A549 (cell line): ENCODE data around the gene COQ8B.

ENCODE experiments used
- CHD2 ChIP-seq: fragments of 150-350 bp; IDR thresholded peaks from 2 replicates; pipeline ENCODE4 v1.6.1; 2014; ENCODE audit warnings: low read length; ENCODE audit not compliant: partially characterized antibody
- EP300 ChIP-seq, 2 experiments: fragments of >200 bp; sonication (Bioruptor Twin); formaldehyde crosslinking; IDR thresholded peaks; 2 replicates in 1 of 2; 3 replicates in 1 of 2; pipeline ENCODE4 v1.6.1; 2016 to 2017
- JUNB ChIP-seq: fragments of >200 bp; sonication (Bioruptor Twin); formaldehyde crosslinking; IDR thresholded peaks from 2 replicates; pipeline ENCODE4 v1.6.1; 2016
- NR3C1 ChIP-seq: fragments of >200 bp; sonication (Bioruptor Twin); formaldehyde crosslinking; IDR thresholded peaks from 3 replicates; pipeline ENCODE4 v1.6.1; 2017
- RAD21 ChIP-seq, 2 experiments: fragments of >200 bp in 1 of 2; sonication (Bioruptor Twin) in 1 of 2; formaldehyde crosslinking in 1 of 2; IDR thresholded peaks in 1 of 2; conservative IDR thresholded peaks in 1 of 2; 2 replicates in 1 of 2; 3 replicates in 1 of 2; pipeline ENCODE4 v1.6.1; 2012 to 2018; ENCODE audit warnings: inconsistent platforms in 1 of 2
- SMC3 ChIP-seq: fragments of >200 bp; sonication (Bioruptor Twin); formaldehyde crosslinking; IDR thresholded peaks from 3 replicates; pipeline ENCODE4 v1.6.1; 2018; ENCODE audit warnings: inconsistent platforms
- TF ChIP-seq, protein P1 (sequence below): fragments of >200 bp; sonication (Bioruptor Twin); formaldehyde crosslinking; IDR thresholded peaks from 3 replicates; pipeline ENCODE4 v1.5.1; 2016
- TF ChIP-seq, protein P2 (sequence below): fragments of 450-650 bp; IDR thresholded peaks from 2 replicates; pipeline ENCODE4 v1.6.1; 2014; ENCODE audit warnings: antibody characterized with exemption

DNA sequence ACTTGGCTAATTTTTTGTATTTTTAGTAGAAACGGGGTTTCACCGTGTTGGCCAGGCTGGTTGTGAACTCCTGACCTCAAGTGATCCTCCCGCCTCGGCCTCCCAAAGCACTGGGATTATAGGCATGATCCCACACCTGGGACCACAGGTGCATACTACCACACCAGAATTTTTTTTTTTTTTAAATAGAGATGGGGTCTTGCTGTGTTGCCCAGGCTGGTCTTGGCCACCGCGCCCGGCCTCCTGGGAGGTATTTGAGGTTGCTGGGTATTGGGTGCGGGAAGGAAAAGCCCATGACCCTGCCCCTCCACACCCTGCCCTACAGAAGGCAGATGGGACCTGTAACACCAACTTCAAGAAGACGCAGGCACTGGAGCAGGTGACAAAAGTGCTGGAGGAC lies 20.0 kb upstream of the COQ8B start:
- TF ChIP-seq NR3C1 (no peak), SMC3 (no peak), EP300 (IDR thresholded peaks at IDR 0.05) (no peak), JUNB (no peak), CHD2 (no peak), RAD21 (conservative IDR thresholded peaks at IDR 0.05 in 1 of 2, IDR thresholded peaks at IDR 0.05 in 1 of 2) (no peak)
- TF ChIP-seq, protein P1, sequence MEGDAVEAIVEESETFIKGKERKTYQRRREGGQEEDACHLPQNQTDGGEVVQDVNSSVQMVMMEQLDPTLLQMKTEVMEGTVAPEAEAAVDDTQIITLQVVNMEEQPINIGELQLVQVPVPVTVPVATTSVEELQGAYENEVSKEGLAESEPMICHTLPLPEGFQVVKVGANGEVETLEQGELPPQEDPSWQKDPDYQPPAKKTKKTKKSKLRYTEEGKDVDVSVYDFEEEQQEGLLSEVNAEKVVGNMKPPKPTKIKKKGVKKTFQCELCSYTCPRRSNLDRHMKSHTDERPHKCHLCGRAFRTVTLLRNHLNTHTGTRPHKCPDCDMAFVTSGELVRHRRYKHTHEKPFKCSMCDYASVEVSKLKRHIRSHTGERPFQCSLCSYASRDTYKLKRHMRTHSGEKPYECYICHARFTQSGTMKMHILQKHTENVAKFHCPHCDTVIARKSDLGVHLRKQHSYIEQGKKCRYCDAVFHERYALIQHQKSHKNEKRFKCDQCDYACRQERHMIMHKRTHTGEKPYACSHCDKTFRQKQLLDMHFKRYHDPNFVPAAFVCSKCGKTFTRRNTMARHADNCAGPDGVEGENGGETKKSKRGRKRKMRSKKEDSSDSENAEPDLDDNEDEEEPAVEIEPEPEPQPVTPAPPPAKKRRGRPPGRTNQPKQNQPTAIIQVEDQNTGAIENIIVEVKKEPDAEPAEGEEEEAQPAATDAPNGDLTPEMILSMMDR, result no peak
- TF ChIP-seq, protein P2, sequence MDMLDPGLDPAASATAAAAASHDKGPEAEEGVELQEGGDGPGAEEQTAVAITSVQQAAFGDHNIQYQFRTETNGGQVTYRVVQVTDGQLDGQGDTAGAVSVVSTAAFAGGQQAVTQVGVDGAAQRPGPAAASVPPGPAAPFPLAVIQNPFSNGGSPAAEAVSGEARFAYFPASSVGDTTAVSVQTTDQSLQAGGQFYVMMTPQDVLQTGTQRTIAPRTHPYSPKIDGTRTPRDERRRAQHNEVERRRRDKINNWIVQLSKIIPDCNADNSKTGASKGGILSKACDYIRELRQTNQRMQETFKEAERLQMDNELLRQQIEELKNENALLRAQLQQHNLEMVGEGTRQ, result no peak
